CD4-positive, alpha-beta T cell treated with Interleukin-6 for 4 hours (primary cell): Measurements from ENCODE around the gene CEP135.
A peak's percentile ranks its signal among the peaks of the same experiment; 100 is the strongest.
"Not testable (repeated sequence)": the region's sequence is repeated elsewhere in the genome, so short reads cannot be mapped to it uniquely, and the experiment has no call there.

Source experiments
- DNase-seq: peaks from one replicate; pipeline ENCODE4 v3.0.0-alpha.2; 2020; ENCODE audit warnings: mixed read lengths

The CEP135 gene

DNA sequence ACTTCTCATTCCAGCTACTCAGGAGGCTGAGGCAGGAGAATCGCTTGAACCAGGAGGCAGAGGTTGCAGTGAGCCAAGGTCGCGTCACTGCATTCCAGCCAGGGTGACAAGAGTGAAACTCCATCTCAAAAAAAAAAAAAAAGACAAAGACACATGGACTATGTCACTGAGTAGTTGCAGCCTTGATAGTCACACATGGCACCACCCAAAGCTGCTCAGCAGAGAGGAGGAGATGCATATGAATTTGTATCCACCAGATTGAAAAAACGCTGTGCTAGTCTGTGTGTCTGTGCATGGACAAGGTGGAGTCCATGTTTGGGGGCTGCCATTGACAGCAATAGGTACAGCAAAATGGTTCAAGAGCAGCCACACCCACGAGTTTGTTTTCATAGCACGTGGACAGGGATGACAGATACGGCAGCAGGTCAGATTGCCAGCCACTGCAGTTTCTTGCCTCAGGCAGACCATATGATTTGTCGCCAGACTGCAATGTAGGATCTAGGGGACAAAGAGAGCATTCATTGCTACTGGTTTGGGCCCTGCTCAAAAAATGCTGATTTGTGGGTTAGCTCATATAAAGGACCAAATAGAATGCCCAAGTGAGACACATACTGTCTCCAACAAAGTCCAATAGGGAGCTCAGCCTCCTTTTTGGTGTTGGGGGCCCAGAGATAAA, 89.9 kb downstream of the CEP135 start:
- no peak for DNase-seq

DNA sequence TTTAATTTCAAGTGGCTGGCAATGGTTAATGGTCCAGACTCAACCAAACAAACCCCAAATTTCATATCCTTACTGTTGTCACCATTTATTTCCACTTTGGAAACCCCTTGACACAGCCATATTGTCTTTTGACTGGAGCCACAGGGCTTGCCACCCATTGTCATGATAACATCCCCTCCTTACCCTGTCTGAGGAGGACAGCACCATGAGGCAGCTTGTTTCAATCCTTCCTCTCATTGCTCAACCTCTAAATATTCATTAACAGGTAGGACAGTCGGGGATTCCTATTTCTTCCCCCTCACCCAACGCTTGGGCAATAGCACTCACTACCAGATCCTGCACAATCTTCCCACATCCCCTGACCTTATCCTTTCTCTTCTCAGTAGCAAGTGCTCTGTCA, 92.1 kb downstream of the CEP135 start:
- DNase-seq, result no peak

DNA sequence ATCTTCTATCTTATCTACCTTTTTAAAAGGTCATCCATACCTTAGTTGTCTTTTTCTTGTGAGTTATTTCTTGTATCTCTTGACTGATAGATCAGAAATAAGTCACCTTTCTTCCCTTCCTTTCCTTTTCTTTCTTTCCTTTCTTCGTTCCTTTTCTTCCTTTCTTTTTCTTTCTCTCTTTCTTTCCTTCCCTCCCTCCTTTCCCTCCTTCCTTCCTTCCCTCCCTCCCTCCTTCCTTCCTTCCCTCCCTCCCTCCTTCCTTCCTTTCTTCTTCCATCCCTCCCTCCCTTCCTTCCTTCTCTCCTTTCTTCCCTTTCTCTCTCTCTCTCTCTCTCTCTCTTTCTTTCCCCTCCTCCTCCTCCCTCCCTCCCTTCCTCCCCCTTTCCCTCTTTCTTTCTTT, 93.5 kb downstream of the CEP135 start:
- DNase-seq, result no peak

DNA sequence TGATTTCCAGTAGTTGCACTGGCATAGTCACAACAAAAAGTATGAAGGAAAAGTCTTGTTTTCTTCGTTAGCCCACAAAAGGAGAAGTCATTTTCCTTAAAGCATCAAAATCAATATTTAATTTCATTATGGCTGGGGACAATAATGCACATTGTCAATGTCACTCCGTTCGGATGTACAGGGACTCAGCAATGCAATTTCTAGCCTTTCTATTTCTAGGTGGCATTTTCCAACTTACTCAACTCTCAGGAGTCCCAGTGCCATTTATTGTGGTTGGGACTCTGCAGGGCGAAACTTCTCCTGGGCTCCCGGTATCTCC, 99.6 kb downstream of the CEP135 start:
- DNase-seq, result no peak

DNA sequence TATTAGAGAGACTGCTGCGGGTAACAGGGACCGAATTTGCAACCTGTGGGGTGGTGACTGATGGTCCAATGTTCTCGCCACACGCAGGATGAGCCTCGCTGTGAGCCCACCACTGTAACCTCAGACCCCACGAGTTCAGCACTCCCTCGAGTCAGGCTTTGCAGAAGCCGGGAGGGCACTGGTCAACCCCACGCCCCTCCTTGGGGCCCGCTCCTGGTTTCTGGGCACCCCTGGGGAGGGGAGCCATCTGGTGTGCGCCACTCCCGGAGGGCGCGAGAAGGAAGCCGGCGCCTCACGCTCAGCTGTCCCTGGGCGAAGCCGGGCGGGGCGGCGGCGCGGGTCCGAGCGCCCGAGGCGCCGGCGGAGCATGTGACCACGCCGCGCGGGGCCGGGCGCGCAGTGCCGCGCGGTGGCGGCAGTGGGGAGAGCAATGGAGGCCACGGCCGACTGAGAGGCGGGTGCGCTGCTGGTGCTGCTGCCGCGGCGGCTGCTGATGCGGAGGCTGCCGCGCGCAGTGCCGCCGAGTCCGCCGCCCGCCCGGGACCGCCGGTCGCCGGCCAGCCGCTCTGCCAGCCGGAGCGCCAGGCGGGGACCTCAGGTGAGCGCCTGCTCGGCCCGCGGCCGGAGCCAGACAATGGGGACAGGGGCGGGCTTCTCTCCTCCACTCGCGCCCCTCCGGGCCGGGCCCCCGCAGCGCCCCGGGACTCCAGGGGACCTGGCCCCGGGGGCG, 100.1 kb downstream of the CEP135 start:
- DNase-seq, result peak; percentile 8

DNA sequence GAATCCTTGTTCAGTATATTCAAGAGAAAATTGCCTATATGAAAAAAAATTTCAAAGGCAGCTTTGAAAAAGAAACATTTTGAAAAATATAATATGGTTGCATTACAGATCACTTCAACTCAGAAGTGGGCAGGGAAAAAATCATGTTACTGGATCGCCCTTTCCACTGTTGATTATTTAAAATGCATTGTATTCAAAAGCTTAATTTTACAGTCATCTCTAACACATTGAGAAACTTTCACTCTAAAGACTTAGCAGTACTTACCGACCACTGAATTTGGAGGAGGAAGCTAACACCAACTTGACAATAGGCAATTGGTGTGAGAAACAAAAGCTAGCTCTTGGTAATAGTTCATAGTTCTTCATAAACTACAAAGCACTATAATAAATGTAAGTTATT, 101.9 kb downstream of the CEP135 start:
- no peak for DNase-seq

DNA sequence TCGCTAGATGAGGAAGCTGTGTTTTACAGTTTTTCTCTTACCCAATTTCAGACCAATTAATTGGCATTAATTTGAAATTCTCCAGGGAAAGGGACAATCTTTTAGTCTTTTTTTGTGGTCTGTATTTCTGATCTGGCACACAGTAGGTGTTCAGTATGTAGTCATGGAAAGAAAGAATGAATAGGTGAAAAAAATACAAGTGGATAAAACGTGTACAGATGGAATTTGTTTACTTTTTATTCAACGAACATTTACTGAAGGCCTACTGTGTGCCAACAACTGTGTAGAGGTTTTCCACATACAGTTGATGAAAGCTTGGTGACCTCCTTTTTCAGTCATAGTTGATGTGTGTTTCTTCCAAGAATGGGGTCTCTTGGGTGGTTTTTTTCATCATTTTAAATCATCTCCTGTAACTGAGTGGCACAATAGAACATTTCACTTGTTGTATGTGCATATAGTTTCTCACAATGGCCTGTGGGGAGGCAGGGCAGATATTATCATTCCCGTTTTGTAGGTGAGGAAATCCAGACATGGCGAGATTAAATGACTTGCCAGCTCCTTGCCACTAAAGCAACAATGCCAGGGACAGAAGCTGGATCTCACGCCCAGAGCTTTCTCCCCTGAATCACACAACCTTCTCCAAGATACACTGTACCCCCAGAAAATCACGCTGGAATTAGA, 102.4 kb downstream of the CEP135 start:
- no peak for DNase-seq

DNA sequence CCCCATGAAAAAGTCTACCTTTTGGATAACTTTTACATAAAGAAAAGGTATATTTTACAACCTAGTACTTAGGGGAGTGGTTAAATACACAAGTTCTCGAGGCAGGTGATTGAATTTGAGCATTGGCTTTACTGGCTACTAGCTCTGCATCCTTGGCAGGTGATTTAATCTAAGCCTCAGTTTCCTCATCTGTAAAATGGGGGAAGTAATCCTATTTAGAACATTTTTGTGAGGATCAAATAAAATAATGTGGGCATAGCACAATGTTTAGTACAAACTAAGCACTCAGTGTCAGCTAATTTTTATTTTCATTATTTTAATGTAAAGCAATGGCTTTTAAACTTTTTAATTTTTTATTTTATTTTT, 102.9 kb downstream of the CEP135 start:
- DNase-seq, result no peak

DNA sequence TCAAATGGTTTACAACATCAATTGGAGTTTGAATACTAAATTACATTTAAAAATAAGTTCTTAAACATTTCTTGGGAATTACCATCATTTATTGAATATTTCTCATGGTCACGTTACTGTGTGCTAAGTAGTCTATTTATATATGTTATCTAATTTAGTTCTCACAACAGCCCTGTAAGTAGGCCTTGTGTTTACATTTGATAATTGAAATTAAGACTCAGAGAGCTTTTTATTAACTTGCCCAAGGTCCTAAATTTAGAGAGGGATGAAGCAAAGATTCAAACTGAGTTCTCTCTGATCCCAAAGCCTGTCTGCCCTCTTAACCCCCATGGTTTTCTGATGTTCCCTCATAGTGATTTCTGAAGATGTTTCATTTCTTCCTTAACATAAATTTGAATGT, 103.7 kb downstream of the CEP135 start:
- no peak for DNase-seq

DNA sequence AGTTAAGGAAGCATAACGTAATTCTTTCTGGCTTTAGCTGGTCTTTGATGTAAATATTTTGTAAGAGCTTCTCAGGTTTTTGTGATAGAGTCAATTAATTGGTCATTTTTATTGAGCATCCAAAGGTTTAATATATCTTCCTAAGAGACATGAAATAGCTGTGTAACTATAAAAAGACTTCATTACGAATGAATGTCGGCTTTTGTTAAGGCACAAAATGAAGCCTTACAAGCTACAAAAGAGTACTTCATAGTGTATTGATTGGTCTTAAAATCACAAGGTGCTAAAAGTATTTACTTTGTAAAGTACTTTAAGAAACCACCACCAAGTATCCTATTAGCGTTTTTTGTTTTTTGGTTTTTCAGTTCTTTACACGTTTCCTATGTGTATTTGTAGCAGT, 104.2 kb downstream of the CEP135 start:
- no peak for DNase-seq

DNA sequence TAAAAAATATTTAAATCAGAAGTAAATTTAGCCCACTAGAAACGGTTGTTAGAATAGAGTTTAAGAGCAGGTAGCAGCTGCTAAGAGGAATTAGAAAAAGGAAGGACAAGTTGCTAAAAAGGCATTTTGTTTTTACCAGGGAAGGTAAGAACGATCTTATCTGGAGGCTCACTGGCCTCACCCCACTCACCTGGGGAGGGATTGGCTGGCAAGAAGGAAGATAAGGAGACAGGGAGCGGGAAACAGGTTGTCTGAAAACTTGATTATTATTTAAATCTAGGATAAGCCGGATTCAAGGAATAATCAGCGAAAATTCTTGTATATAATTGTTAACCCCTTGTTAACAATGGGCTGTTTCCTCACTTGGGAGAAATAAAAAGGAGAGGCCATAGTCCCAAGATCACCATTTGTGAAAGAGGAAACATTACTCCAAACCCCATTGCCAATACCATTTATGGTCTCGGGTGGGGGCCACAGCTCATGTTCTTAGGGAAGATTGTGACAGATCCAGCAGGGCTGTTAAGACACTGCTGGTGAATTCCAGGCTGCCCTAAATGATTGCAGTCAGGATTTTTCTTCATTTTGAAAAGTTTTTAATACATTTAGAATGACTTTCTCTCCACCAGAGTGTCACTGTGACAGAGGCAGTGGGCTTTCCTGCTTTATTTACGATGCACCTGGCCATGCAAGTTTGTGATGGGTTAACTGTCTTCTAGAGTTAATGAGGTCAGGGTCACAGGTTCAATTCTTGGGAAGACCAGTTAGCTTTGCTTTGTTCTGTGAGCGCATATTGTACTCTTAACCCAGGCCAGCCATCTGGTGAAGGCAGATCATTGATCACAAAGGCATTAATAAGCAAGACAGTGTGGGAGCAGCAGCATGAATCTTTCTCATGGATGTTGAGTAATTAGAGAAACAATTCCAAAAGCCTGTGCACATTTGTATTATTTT, 106.6 kb downstream of the CEP135 start:
- no peak for DNase-seq

DNA sequence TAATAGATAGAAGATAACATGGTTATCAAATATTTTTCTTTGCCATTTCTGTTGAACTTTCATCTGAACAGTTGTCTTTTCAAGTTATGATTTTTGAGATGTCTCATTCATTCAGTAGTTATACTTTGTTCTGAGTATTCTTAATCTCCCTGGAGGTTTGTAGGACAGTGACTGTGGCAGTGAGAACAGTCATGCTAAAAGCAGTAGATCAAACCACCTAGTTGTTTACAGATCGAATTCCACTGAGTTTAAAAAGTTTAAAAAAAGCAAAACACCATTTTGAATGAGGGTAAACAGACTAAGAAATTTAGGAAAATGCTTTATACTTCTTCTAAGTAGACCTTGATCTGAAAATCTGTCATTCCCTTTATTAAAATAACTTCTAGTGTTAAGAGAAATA, 107.2 kb downstream of the CEP135 start:
- no peak for DNase-seq

DNA sequence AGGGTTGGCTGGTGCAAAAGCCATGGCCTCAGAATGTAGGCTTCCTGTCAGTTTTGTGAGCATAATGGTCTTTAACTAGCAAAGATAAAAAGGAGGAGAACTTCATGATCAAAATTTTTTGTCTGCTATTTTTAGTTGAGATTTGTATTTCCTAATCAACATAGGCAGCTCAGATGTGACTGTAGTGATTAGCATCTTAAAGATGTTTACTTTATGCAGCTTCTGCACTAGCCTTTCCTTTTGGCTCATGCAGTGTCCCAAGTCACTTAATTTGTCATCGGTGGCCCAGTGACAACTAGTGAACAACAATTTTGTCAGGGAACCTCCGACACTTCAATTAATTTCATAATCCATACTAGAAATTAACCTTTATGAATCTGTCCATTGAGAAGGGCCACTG, 109.8 kb downstream of the CEP135 start:
- DNase-seq, result no peak

DNA sequence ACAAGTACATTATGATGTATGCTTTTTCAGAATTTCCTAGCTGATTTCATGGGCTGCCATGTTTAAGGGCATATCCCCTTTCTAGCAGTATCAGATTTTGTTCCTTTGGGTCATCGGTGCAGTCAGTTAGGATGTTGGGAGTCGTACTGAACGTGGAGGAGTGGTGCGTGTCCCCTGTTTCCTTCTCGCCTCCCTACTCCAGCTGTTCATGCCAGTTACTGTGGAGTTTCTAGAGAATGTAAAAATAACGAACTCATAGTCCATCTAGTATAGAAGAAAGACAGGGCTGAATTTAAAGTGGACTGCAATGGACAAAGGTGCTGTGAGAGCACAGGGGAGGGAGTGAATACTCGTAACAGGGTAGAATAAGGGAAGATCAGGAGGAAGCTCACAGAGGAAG, 111.3 kb downstream of the CEP135 start:
- DNase-seq, result no peak

DNA sequence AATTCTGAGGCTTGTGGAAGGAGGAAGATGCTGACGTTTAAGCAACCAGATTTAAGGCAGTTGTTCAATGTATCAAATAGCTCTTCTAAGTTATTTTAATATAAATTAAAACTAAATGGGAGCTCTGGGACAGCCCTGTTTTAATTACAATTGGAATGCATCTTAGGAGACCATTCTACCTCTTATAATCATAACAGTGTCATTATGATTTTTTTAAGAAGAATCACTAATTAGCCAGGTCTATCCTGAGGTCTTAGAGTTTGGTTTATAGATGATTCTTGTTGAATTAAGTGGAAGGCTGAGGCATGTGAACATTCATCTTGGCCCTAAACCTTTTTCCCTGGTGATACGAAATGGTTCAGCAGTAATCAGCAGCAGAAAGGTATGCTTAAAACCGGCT, 113.4 kb downstream of the CEP135 start:
- no peak for DNase-seq

DNA sequence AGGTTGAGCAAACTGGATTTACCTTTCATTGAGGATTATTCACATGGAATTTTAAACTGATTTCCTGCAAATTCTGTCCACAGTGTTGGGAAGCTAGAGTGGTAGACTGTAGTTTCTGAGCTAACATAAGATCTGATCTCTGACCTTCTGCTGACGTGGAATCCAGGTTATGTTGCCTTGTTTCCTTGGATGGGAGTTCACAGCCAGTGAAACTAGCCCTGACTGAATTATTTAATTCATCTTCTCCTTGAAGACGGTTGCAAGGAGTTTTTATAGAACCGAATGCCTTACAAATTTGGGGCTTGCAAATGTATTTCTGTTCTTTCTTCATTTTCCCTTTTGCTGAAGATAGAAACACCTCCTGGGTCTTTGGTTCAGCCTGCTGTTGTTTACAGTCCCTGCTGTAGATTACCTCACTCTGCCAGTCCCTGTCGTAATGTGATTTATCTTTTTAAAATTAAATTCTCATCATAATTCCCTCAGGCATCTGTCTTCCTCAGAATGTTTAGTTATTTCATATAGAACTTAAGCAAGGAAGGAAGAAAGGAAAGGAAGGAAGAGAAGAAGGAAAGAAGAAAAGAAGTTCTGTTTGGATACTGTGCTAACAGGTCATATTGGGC, 113.9 kb downstream of the CEP135 start:
- DNase-seq, result no peak

DNA sequence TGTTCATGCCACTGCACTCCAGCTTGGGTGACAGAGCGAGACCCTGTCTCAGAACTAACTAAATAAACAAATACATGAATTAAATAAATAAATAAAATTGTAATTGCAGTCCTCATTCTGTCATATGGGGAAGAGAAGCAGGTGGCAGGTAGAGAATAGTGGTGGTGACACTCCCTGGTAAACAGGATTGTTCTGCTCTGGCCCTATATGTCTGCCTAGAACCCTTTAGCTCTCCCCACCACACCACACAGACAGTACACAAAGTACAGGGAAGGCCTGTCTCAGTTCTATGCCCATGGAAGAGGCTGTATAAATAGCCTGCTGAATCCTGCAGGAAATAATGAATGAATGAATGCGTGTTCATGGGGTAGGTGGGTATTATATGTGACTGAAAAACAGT, 117.7 kb downstream of the CEP135 start:
- no peak for DNase-seq

DNA sequence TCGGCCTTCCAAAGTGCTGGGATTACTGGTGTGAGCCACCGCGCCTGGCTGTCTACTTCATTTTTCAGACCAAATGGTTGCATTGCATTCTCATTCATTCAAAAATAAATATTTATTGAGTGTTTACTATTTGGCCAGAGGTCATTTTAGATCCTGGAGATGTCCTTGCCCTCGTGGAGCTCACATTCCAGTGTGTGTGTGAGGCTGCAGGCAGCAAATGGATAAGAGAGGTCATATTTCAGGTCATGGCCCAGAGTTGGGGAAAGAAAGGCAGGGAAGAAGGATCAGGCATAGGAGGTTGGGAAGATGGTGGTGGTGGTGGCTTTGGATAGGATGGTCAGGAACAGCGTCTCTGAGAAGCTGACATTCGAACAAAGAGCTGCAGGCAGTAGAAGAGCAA, 119.1 kb downstream of the CEP135 start:
- DNase-seq, result no peak

DNA sequence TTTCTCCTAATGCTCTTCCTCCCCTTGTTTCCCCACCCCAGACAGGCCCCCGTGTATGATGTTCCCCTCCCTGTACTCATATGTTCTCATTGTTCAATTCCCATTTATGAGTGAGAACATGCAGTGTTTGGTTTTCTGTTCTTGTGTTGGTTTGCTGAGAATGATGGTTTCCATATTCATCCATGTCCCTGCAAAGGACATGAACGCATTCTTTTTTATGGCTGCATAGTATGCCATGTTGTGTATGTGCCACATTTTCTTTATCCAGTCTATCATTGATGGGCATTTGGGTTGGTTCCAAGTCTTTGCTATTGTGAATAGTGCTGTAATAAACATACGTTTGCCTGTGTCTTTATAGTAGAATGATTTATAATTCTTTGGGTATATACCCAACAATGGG, 124.0 kb downstream of the CEP135 start:
- not testable (repeated sequence) for DNase-seq

DNA sequence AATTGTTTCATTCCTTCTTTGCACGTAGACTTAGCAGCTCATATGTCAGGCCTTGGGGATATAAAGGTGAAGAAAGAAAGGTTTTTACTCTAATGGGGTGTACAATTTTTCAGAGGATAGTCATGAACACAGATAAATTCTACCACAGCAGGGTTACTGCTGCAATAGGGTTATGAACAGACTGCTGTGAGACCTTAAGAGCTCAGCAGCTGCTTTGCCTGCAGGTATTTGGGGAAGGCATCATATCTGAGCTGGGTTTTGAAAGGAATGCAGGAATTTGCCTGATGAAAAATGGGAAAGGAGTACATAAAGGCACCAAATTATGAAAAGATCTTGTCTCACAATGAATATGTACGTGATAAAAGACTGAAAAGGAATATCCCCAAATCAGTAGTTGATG, 128.9 kb downstream of the CEP135 start:
- no peak for DNase-seq

DNA sequence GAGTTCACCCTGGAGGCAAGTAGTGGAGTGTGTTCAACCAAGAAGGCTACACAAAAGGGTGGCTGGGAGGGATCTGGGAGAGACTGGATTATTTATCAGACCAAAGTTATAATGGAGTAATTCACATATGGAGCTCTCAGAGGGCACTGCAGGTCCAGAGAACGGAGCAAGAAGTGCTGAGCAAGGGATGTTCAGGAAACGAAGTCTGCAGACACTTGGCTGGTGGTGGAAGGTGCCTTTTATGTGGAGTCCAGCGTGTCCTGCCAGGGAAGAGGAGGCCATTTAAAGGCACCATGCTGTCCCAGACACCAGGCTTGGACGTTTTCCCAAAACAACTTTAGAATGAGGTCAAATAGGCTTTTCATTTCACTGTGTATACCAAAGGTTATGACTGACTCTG, 130.1 kb downstream of the CEP135 start:
- DNase-seq, result no peak

DNA sequence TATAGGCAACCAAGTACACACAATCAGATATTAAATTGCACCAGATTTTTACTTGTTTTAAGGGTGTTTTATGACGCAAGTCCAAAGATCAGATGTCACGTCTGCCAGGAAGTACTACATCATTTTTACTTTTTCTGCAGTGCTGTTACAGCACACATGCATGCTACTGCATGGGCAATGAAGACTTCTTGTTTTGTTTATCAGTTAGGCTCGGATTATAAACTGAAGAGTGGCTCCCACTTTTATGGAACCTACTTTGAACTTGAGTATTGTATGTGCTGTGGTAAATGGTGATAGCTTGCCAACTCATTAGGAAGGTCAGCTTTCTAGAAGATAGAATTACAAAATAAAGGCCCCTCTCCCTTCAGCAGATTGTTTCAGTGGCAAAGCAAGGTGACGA, 131.6 kb downstream of the CEP135 start:
- no peak for DNase-seq

DNA sequence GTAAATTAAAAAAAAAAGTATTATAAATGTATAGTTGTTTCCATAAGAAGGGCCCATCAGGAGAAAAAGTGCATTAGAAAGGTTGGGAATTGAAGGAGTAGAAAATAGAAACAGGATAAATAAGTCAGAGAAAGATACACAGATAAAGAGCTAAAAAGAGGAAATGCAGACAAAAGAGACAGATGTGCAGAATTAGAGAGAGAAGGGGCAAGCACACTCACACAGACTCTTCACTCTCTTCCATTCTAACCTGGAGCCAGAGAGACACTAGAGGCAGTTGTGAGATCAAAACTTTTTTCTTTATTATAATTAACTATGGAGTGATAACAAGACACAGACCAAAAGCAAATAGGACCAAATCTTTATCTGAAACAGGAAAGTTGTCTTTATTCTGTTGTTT, 134.1 kb downstream of the CEP135 start:
- no peak for DNase-seq
